GM12892 (cell line): ENCODE results near the gene PTPRR.

Source experiments
- POLR2A ChIP-seq: IDR thresholded peaks from 2 replicates; pipeline ENCODE4 v1.6.1; 2011; ENCODE audit warnings: low read depth, low read length, control low read depth
- POLR2AphosphoS5 ChIP-seq: IDR thresholded peaks from 2 replicates; pipeline ENCODE4 v1.6.1; 2011; ENCODE audit warnings: low read depth, low read length, control low read depth
- TAF1 ChIP-seq: IDR thresholded peaks from 2 replicates; pipeline ENCODE4 v1.6.1; 2011; ENCODE audit warnings: low read depth, mild to moderate bottlenecking, control low read depth, low read length, borderline replicate concordance

DNA sequence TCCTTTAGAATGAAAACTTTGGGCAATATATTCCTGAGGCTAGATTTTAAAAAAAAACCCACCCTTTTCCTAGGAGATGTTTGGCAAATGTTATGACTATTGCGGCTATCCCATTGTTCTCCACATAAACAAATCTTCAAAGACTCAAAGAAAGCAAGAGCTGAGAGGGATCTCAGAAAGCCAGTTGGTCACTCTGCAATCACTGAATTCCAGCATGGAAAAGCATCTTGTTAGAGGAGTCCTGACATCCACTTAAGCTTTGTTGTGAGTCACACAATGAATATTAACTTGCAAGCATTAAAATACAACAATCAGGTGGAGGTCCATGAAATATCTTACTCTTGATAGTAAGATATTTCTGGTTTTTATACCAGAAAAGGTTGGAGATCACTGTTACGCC is 272.3 kb downstream of the PTPRR start:
- TF ChIP-seq POLR2A, result no peak
- no peak for TF ChIP-seq POLR2AphosphoS5
- TF ChIP-seq TAF1, result no peak
